GM12865 (cell line): ENCODE results near the gene MYCBPAP.
A peak's percentile ranks its signal among the peaks of the same experiment; 100 is the strongest.

ENCODE experiments used
- DNase-seq: peaks from one replicate; pipeline ENCODE4 v3.0.0; 2010; ENCODE audit warnings: low read depth
- H3K4me3 ChIP-seq: 2 replicates; pipeline ENCODE4 v1.5.1; 2011; ENCODE audit warnings: mild to moderate bottlenecking, low read depth, low read length, control low read depth
- TF ChIP-seq, protein P1 (sequence below): IDR thresholded peaks from 2 replicates; pipeline ENCODE4 v1.5.1; 2011; ENCODE audit warnings: low read length, control low read depth, low read depth, inconsistent platforms; ENCODE audit not compliant: insufficient read depth; ENCODE audit errors: missing control alignments

The MYCBPAP gene

DNA sequence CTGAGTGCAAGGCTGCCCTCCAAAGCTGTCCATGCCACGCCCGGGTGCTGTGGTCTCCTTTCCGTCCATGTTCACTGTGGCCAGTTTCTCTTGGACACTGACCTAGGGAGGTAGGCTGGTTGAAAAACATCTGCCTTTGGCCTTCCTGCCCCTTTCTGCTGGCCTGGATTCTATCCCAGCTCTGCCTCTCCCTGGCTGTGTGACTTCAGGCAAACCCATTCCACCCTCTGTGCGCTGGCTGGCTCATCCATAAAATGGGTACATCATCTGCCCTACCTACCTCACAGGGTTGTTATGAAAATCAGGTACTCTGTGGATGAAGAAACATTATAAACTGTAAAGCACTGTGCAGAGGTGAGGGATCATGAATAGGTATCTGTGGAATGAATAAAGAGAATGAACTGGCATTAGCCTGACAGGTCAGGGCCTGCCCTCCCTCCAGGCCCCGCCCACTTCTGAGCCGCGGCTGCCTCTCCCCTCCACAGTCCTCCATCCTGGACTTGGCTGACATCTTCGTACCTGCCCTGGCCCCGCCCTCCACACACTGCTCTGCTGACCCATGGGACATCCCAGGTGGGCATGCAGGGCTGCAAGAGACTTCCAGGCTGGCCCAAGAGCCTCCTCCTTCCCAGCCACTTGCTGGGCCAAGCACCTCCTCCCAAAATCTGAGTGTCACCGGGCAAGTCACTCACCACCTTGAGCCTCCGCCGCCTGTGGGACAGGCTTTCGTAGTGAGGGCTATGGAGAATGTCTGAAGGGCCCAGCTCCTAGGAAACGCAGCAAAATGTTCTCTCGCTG, 31.7 kb downstream of the MYCBPAP start:
- TF ChIP-seq, protein P1, sequence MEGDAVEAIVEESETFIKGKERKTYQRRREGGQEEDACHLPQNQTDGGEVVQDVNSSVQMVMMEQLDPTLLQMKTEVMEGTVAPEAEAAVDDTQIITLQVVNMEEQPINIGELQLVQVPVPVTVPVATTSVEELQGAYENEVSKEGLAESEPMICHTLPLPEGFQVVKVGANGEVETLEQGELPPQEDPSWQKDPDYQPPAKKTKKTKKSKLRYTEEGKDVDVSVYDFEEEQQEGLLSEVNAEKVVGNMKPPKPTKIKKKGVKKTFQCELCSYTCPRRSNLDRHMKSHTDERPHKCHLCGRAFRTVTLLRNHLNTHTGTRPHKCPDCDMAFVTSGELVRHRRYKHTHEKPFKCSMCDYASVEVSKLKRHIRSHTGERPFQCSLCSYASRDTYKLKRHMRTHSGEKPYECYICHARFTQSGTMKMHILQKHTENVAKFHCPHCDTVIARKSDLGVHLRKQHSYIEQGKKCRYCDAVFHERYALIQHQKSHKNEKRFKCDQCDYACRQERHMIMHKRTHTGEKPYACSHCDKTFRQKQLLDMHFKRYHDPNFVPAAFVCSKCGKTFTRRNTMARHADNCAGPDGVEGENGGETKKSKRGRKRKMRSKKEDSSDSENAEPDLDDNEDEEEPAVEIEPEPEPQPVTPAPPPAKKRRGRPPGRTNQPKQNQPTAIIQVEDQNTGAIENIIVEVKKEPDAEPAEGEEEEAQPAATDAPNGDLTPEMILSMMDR = no peak
- DNase-seq = peak; percentile 27
- H3K4me3 ChIP-seq = no peak overlapping the region

DNA sequence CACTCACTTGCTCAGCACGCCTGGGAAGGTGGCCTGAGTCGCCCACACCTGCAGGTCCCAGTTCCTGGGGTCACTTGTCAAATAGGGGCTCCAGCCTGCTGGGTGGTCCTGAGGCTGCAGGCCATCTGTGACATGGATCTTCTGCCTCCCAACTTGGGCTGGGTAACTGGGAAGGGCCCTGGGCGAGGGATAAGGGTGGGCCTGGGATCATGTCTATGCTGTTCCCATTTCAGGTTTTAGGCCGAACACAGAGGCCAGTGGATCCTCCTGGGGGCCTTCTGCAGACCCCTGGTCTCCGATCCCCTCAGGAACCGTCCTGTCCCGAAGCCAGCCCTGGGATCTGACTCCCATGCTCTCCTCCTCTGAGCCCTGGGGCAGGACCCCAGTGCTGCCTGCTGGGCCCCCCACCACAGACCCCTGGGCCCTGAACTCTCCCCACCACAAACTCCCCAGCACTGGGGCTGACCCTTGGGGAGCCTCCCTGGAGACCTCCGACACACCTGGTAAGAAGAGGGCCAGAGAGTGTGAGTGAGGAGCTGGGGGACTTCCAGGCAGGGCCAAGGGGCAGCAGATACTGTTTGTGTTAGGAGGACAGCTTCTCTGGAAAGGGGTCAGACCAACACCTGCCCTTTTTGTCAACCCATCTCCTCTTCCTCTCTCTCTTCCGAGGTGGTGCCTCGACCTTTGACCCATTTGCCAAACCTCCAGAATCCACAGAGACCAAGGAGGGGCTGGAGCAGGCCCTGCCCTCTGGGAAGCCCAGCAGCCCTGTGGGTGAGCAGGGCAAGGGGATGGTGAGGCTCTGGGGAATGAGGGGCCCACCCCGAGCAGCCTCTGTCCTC, 32.5 kb downstream of the MYCBPAP start:
- TF ChIP-seq, protein P1 = no peak
- DNase-seq = no peak
- no peak overlapping the region for H3K4me3 ChIP-seq

- DNase-seq = no peak
- H3K4me3 ChIP-seq = peak overlapping the region; percentile 62
- TF ChIP-seq, protein P1 = no peak
Observed at GRCh38 chr17:50541402-50541715, 33.1 kb downstream of the MYCBPAP start.

DNA sequence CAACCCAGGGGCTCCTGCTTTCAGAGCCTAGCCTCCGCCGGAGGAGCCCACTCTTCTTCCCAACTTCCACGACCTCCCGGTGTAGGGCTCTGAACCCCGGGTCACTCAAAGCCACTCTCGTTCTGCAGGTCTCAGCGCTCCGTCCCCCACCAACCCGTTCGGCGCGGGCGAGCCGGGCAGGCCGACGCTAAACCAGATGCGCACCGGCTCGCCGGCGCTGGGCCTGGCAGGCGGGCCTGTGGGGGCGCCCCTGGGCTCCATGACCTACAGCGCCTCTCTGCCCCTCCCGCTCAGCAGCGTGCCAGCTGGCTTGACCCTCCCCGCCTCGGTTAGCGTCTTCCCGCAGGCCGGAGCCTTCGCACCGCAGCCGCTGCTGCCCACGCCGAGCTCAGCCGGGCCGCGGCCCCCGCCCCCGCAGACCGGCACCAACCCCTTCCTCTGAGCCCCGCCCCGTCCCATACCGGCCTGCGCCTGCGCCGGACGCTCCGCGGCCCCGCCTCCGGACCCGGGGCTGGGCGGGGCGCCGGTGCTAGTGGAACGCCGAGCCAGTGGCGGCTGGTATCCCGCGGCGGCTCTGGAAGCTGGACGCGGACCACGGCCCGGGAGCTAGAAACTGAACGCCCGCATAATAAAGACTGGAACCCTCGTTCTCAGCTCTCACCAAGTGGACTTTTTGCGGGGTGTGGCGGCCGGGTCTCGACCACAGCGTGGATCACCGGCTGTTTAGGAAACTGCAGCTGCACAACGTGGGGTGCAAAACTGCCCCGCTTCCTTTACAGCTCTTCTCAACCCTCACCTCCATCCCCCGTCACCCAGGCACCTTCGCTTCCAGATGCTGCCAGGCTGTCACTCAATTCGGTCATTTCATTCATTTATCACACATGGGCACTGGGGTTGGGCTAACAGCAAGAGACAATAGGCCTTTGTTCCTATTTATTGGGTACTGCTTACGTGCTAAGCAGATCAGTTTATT, 33.8 kb downstream of the MYCBPAP start:
- TF ChIP-seq, protein P1 = peak; percentile 45
- DNase-seq = peak; percentile 78
- H3K4me3 ChIP-seq = peak overlapping the region; percentile 62

DNA sequence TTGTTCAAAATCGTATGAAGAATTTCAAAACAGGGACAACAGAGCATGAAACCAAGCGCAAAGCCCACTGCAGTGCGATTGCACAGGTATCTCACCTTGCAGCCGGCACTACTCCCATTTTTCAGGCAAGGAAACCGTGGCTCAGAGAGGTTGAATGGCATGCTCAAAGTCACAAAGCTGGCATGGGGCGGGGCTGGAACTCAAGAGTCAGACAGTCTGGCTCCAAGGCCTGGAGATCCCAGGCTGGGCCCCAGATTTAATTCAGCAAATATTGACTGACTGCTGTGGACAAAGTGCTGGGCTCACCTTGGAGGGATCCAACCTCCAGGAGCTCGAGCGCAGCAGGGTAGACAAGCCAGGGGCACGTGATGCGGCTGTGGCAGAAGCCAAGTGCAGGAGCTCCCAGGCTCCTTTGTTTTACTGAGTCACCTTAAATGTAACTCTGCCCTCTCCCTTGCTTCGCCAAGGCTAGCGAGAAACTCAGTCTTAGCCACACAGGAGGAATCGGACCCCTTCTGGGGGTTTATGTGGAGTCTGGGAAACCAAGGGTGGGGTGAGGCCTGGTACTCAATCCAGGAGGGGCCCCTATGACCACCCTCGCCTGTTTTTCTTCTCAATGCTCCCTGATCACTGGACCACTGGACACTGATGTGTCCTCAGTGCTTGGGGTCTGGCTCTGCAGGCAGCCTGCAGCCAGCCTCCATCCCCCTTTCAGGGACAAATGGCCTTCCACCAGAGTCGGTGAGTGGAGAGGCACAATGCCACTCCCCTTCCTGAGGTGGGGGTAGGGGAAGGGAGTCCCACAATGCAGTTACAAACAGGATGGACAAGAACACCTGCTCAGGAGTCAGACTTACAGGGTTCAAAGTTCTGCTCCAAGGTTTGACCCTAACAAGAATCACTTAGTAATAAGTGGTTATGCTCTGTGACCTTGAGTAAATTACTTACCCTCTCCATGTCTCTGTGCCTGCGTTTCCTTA, 34.8 kb downstream of the MYCBPAP start:
- TF ChIP-seq, protein P1 = no peak
- no peak overlapping the region for H3K4me3 ChIP-seq
- no peak for DNase-seq
